GM19395 (cell line): ENCODE data around the gene USP32.
"Not testable (repeated sequence)": the region's sequence is repeated elsewhere in the genome, so short reads cannot be mapped to it uniquely, and the experiment has no call there.

Source experiments
- ATAC-seq: cut with Tn5 transposase; IDR thresholded peaks from one replicate; pipeline ENCODE4 v1.9.1; 2021; ENCODE audit warnings: mild to moderate bottlenecking, moderate library complexity; ENCODE audit not compliant: unreplicated experiment

The USP32 gene

DNA sequence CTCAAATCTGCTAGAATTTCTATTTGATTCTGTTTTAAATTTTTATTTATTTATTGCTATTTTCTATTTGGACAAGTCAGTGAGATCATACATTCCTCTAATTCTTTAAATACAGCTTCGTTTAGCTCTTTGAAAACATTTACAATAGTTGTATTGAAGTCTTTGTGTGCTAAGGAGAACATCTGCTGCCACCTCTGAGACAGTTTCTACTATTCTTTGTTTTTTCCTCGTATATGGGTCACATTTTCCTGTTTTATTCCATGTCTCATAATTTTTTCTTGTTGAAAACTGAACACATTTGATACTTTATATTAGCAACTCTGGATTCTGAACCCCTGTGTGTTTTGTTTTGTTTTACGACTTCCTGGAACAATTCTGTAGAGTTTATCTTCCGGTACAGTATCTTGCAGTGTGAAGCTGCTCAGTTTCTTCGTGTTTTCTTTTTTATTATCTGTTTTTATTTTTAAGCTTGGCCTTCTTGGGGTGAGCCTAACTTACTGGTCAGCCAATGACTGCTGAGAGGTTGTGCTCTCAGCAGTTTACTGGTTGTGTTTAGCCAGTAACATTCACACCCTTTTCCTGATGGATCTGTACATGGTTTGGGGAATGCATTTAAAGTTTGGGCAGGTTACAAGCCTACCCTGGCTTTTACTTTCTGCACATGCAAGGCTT is 143.2 kb downstream of the USP32 start:
- ATAC-seq = no peak

DNA sequence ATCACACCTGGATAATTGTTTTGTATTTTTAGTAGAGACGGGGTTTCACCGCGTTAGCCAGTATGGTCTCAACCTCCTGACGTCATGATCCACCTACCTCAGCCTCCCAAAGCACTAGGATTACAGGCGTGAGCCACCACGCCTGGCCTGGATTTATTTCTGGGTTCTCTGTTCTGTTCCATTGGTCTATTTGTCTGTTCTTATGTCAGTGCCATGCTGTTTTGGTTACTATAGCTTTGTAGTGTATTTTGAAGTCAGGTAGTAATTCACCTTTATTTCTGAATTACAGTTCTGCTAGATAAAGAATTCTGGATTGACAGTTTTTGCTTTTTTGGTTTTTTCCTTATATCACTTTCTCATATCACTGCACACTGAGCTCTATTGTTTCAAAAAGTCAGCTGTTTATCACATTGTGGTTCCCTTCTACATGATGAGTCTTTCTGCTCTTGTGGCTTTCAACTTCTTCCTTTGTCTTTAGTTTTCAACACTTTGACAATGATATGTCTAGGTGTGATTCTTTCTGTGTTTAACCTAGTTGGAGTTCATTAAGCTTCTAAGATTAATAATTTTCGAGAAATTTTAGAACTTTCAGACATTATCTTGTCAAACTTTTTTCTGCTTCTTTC is 144.0 kb downstream of the USP32 start:
- no peak for ATAC-seq

DNA sequence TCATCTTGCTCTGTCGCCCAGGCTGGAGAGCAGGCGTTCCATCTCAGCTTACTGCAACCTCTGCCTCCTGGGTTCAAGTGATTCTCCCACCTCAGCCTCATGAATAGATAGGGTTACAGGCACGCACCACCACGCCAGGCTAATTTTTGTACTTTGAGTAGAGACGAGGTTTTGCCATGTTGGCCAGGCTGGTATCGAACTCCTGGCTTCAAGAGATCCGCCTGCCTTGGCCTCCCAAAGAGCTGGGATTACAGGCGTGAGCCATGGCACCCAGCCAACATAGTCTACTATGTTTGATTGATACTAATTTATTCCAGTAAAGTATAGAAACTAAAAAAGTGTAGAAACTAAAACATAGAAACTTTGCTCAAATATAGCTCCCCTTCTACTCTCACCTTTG is 147.3 kb downstream of the USP32 start:
- no peak for ATAC-seq

DNA sequence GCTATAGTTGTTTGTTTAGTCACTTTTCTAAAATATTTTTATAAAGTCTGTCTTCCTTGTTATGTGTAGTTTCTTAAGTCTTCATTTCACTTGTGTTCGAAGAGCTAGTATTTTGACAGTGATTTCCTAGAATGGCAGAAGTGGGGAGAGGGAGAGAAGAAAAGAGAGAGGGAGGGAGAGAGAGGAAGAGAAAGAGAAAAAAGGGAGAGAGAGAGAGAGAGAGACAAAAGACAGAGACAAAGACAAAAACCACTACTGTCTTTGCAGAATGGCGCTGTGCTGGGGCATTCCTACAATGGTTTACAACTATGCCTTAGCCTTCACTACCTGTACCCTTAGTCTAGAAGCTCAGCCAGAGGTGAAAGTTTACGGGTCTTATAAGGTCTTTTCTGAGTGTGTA is 151.6 kb downstream of the USP32 start:
- no peak for ATAC-seq

DNA sequence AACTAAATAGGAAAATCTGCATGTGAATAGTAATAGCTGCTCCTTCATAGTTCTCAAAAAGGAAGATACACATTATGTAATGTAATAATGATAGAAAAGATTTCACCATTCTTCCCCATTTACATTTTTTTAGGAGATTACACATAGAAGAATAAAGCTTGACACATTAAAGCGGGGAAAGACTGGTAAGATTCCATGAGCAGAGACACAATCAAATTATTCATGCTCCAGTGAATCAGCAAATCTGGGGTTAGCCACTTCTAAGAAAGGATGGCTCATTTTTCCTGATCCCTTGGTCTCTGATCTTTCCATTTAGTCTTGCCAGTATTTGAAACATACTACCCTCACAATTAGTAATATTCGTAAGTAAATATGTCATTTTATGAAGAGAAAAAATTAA is 160.2 kb downstream of the USP32 start:
- ATAC-seq = no peak

DNA sequence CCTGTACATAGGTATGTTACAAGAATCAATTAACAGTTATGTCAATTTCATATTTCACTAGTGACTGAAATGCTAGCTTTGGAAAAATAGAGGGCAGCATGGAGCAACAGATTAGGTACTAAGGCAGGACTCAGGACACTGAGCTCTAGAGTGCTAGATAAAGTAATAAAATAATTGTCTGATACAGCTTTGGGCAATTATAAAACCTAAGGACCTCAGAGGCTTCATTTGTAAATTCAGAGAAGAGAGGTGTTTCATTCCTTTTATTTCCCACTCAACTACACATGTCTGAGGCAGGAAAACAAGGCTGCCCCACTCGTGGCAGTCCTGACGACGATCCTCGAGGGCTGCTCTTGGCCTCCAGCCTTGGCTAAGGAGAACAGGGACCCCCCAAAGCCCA is 160.7 kb downstream of the USP32 start:
- ATAC-seq = no peak

DNA sequence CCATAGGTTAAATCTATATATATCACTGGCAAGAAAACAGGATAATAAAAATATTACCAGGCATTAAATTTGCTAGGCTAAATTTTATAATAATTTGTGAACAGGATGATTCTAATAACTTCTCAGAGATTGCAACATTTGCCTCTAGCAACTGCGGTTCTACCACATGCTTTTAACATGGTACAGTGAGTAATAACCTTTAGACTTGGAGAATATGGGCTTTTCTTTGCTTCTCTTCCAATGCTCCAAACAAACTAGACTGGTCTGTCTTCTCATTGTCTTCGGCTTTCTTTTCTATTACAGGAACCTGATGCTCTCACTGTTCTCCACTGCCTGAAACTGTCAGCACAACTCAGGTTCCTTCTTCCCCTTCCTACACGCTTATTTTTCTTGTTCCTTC is 161.6 kb downstream of the USP32 start:
- ATAC-seq = no peak

DNA sequence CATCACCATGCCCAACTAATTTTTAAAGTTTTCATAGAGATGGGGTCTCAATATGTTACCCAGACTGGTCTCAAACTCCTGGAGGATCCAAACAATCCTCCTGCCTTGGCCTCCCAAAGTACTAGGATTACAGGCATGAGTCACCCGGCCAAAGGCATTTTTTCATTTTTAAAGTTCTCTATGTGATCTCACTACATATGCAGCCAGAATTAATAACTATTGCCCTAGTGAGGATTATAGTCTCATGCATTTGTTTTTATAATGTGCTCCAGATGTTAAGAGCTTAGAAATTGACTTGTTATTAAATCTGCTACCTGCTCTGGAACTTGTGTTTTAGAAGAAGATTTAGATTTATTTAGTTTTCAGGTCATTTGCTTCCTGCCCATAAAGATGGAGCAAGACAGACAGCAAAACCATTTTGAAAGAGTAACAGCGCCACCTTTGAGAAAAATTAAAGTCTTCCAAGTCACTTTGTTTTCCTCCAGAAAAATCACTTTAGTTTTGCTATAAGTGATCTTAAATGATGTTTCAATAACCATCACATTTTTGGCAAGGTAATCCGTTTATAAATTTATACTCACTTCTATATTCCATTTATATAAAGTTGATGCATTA is 162.6 kb downstream of the USP32 start:
- no peak for ATAC-seq

DNA sequence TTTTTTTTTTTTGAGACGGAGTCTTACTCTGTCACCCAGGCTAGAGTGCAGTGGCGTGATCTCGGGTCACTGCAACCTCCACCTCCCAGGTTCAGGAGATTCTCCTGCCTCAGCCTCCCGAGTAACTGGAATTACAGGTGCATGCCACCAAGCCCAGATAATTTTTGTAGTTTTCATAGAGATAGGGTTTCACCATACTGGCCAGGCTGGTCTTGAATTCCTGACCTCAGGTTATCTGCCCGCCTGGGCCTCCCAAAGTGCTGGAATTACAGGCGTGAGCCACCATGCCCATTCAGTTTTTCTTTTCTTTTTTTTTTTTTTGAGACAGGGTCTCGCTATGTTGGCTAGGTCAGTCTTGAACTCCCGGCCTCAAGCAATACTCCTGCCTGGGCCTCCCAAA is 164.7 kb downstream of the USP32 start:
- ATAC-seq = not testable (repeated sequence)

DNA sequence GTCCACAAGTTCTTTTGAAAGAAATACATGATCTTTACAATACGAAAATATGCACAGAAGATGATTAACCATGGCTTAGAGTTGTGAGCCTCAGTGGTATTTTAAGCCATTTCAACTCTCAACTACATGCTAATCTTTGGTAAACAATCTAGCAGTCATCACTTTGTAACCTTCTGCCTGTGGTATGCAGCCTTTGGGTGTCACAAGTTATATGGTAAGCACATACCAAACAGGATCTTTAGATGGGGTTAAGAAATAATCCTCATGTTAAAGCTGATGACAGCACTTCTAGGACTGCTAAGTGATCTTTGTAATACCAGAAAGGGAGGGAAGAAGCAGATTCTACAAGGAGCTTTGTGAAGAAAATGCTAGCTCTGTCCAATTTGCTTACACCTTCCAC is 167.9 kb downstream of the USP32 start:
- ATAC-seq = no peak

DNA sequence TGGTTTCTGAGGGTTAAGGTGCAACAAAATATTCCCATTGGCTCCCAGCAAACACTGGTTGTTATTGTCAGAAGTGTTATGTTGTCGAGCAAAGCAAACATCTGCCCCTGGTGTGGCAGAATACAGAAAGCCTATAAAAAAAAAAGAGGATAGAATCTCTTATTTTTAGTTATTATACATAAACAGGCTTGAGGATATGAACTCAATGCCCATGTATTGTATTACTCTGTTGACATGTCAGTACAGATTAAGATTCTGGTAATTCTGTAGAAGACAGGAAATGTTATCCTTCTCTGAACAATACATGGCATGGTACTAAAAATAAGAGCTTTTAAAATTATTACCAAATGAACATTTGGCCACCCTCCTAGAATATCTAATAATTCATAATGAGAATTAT is 168.5 kb downstream of the USP32 start:
- ATAC-seq = no peak

DNA sequence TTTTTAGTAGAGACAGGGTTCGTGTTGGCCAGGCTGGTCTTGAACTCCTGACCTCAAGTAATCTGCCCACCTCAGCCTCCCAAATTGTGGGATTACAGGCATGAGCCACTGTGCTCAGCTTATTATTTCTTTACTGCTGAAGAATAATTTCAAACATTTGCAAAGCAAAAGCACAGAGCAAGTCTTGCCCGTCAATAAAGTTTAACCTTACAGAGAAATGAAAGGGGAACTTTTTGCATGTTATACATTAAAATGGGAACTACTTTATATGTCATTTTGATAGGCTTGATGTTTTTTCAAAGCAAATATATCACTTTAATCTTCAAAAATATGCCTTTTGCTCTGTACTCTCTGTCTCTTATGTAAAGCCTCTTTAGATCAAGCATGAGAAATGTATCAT is 173.2 kb downstream of the USP32 start:
- not testable (repeated sequence) for ATAC-seq

DNA sequence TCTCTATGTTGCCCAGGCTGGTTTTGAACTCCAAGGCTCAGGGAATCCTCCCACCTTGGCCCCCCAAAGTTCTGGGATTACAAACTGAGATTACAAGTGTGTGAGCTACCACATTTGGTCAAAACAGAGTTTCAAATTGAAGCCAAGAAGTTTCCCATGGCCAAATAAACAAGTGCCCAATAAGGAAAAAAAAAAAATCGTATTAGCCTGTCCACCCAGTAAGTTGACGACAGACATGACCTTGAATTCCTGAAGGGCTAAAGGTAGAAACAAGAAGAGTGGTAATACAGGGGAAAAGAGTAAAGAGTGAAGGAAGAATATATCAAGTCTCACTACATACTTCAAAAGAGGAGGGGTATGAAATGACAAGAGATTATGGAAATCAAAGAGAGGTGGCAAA is 176.0 kb downstream of the USP32 start:
- ATAC-seq = not testable (repeated sequence)

DNA sequence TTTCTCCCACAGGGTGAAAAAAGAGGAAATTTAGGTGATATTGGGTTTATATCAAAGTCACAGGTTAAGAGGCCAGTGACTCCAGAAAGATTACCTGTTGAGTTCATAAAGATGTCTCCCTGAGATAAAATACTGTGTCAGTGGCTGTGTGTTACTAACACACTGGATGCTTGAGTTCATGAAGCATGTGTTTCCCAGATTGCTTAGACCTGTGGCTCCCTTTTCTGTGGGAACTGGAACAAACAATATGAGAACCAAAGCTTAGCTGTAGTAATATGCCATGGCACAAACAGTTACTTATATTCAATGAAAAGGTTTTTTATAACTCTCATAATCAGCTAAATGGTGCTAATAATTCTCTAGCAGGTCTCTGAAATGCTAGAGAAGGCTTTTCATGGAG is 180.7 kb downstream of the USP32 start:
- ATAC-seq = not testable (repeated sequence)

DNA sequence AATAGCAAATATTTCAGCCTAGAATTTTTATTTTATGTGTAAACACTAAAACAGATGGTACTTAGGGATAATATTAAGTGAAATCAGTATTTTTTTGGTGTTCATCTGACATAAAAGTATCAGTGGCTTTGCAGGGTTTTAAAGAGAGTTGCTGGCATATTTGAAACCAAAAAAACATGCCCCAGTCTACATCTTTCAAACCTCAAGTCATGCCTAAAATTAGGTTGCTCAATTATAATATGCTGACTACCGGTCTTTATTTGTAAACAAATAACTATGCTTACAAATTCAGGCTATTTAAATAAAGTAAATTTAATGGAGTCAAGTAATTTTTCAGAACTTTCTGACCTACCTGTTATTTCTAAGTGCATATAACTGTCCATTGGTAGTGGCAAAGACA is 183.6 kb downstream of the USP32 start:
- ATAC-seq = not testable (repeated sequence)

DNA sequence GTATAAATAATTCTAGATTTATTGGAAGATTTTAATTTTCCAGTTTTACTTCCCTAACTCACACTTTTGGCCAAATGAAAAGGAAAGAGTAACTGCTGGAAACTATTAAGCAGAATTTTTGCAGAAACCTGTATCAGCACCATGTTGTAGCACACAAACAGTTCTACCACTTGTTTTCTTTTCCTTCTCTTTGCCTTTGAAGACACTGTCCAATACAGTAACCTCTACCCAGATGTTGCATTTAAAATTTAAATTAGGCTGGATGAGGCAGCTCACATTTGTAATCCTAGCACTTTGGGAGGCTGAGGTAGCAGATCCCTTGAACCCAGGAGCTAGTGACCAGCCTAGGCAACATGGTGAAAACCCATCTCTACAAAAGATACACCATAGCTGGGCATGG is 186.2 kb downstream of the USP32 start:
- ATAC-seq = not testable (repeated sequence)

DNA sequence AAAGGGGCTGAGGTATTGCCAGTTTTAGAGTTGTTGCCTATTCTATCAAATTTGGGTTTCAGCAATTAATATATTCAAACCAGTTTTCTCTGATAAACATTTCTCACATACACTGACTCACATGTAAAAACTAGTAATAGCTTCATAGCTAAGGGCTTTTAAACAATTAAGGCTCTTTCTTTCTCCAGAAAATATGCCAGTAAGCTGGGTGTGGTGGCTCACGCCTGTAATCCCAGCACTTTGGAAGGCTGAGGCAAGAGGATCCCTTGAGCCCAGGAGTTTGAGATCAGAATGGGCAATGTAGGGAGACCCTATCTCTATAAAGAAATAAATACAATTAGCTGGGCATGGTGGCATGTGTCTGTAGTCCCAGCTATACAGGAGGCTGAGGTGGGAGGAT is 193.3 kb downstream of the USP32 start:
- ATAC-seq = not testable (repeated sequence)

DNA sequence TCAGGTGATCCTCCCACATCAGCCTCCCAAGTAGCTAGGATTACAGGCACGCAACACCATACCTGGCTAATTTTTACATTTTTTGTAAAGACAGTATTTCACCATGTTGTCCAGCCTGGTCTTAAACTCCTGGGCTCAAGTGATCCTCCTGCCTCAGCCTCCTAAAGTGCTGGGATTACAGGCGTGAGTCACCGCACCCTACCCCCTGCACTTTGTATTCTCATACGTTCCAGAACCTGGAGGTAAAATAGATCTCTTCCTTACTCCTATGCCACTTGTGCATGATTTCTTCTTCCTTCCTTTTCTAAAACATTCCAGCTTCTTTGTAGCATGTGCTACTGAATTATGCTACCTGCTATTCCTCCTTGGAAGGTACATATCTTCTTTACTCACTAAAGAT is 197.8 kb downstream of the USP32 start:
- not testable (repeated sequence) for ATAC-seq

DNA sequence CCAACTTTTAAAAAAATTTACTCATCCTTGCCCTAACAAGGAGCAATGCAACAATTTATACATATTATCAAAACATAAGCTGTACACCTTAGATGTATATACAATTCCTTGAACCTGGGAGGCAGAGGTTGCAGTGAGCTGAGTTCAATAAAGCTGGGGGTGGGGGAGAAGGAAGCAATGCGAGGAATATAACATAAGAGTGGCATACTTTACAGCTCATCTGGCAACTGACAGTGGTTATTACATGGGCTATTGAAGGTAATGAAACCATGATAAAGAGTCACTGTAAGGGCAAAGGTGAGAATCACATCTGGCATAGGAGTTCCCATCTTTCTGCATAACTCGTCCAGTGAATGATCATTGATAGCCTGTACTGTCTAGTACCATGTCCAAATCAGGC is 198.5 kb downstream of the USP32 start:
- ATAC-seq = no peak

DNA sequence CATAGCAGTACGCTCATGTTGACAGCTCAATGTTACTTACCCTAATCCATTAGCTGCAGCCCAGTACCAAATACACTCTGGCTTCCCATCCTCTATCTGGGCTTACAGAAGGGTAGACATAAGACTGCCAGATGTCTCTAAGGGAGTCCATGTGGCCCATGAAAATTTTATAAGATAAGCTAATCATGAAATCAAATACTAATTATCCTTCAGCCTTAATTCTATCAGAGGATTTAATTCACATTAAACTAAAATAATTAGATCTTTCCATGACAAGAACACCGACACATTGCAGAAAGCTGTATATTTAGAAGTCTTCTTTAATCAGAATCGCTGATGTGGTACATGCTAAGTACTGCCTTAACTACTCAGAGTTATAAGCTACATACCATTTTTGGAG is 198.9 kb downstream of the USP32 start:
- not testable (repeated sequence) for ATAC-seq

DNA sequence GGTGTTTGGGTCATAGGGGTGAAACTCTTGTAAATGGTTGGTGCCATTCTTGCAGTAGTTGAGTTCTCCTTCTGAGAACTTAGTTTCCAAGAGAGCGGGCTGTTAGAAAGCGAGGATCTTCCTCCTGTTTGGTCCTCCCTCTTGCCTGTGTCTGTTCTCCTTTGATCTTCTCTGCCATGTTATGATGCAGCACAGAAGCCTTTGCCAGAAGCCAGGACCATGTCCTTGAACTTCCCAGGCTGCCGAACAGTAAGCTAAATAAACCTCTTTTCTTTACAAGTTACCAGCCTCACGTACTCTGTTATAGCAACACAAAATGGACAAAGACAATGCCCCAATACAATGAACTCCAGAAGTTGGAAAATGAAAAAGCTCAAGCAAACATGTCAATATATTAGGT is 201.9 kb downstream of the USP32 start:
- ATAC-seq = not testable (repeated sequence)

DNA sequence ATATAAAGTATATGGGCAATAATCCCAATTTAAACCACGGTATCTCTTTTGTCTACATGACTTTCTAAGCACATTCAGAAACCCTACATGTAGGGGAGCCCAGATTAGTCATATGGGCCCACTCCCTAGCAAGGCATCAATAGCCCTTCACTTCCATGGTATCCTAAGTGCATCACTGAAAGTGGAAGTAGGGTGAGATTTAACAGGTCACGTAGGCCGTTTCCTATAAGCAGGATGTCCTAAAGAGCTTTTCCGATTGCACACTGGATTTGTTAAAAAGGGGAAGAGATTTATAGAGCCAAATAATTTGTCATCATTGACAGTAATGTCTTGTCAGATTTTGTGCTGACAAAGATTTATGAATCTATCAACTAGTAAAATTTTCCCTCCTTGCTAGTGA is 203.2 kb downstream of the USP32 start:
- ATAC-seq = no peak
